Mesenteric fat pad (tissue), 1 donor: ENCODE data around the gene LY6G6C. TPM values are rescaled to one million over a fixed set of nuclear protein-coding genes. Genes with fewer than 3 reads are reported as not detected.
"Not testable (repeated sequence)": the region's sequence is repeated elsewhere in the genome, so short reads cannot be mapped to it uniquely, and the experiment has no call there.

Experiments used
- DNase-seq: peaks from one replicate; pipeline ENCODE4 v3.0.0-alpha.2; 2020; ENCODE audit warnings: low spot score
- total RNA-seq: library from RNA; stranded (reverse); fragmentation: NEBNext Ultra II Directional; extraction: Animal tissue kit (Norgen Biotek cat#: 25700); gene quantifications from one replicate; pipeline ENCODE4 v1.2.1, GENCODE V29; 2021
- donor health status: DM: yes; HTN: yes; CAD: no.

Gene LY6G6C
- total RNA-seq, 1 donor from 2014 or later = not detected

GRCh38 chr6:31709157-31709556 lies 12.4 kb downstream of the LY6G6C start:
- DNase-seq = not testable (repeated sequence)

GRCh38 chr6:31708224-31708623 lies 13.3 kb downstream of the LY6G6C start:
- no peak for DNase-seq

GRCh38 chr6:31707701-31708100 lies 13.8 kb downstream of the LY6G6C start:
- DNase-seq = no peak

- no peak for DNase-seq
These were observed 14.9 kb downstream of the LY6G6C start, which contains the start of gene LY6G6F for GRCh38 chr6:31706599-31706998. Gene LY6G6F, plus strand, starts transcription at chr6:31706866. Its CDS starts 41 bp downstream, at chr6:31706907.

GRCh38 chr6:31705931-31706330 lies 15.6 kb downstream of the LY6G6C start:
- DNase-seq = no peak

GRCh38 chr6:31702819-31703716 lies 18.5 kb downstream of the LY6G6C start, which contains the start of gene ABHD16A:
Gene ABHD16A, minus strand, starts transcription at chr6:31703324. Its CDS starts 43 bp downstream, at chr6:31703281.
- peak; percentile 100 for DNase-seq

GRCh38 chr6:31702405-31702818 lies 19.1 kb downstream of the LY6G6C start:
- DNase-seq = no peak

- no peak for DNase-seq
These were observed 19.7 kb downstream of the LY6G6C start for GRCh38 chr6:31701666-31702404.

GRCh38 chr6:31700740-31701401 lies 20.7 kb downstream of the LY6G6C start:
- DNase-seq = no peak

- DNase-seq = no peak
These were observed 24.0 kb downstream of the LY6G6C start for GRCh38 chr6:31697555-31697954.

- no peak for DNase-seq
These were observed 28.0 kb downstream of the LY6G6C start for GRCh38 chr6:31693535-31693934.

GRCh38 chr6:31692886-31693285 lies 28.7 kb downstream of the LY6G6C start:
- DNase-seq = no peak

GRCh38 chr6:31692353-31692752 lies 29.2 kb downstream of the LY6G6C start:
- DNase-seq = no peak

GRCh38 chr6:31691564-31692108 lies 29.9 kb downstream of the LY6G6C start:
- no peak for DNase-seq

- no peak for DNase-seq
These were observed 30.5 kb downstream of the LY6G6C start for GRCh38 chr6:31691078-31691463.

GRCh38 chr6:31690231-31691077 lies 31.1 kb downstream of the LY6G6C start:
- no peak for DNase-seq

GRCh38 chr6:31689249-31690110 lies 32.1 kb downstream of the LY6G6C start:
- no peak for DNase-seq

- DNase-seq = no peak
These were observed 33.5 kb downstream of the LY6G6C start for GRCh38 chr6:31687860-31688693.
